Measurements from ENCODE around the gene UBA5. TPM values are rescaled to one million over a fixed set of nuclear protein-coding genes. Genes with fewer than 3 reads are reported as not detected.

UBA5 gene
- total and polyA plus RNA-seq, 2 of the 13 experiments (the other 11 are each of a cell fraction or from before 2014, with no cell fraction given) = 30.2 to 46.8 TPM

- TF ChIP-seq DMTF1 (CRISPR knock-in tag; IDR thresholded peaks at IDR 0.05) (no peak), GABPB1 (CRISPR knock-in tag; IDR thresholded peaks at IDR 0.05) (no peak), ZNF431 (CRISPR knock-in tag; IDR thresholded peaks at IDR 0.05; ENCODE audit: borderline replicate concordance, low read depth) (no peak), ZBTB7A (CRISPR knock-in tag; IDR thresholded peaks at IDR 0.05) (peak; percentile 31; the same call in 1 of the 2 replicates), E2F2 (CRISPR knock-in tag; IDR thresholded peaks at IDR 0.05; ENCODE audit: borderline replicate concordance) (0 out of 2 replicates have a peak, but pooled peaks have one; percentile 12), ZNF121 (CRISPR knock-in tag; IDR thresholded peaks at IDR 0.05) (peak; percentile 88), FOXP1 (IDR thresholded peaks at IDR 0.05) (no peak), FOXP1 (CRISPR knock-in tag; IDR thresholded peaks at IDR 0.05) (no peak), TOE1 (CRISPR knock-in tag; IDR thresholded peaks at IDR 0.05) (no peak), ATF7 (IDR thresholded peaks at IDR 0.05) (no peak), ATF7 (CRISPR knock-in tag; IDR thresholded peaks at IDR 0.05) (no peak), JUNB (CRISPR knock-in tag; IDR thresholded peaks at IDR 0.05; ENCODE audit: borderline replicate concordance) (no peak), KDM6A (CRISPR knock-in tag; IDR thresholded peaks at IDR 0.05; ENCODE audit: low read depth) (no peak), ZNF557 (CRISPR knock-in tag; IDR thresholded peaks at IDR 0.05) (no peak), UBTF (CRISPR knock-in tag; IDR thresholded peaks at IDR 0.05) (peak; percentile 93), ZNF598 (CRISPR knock-in tag; IDR thresholded peaks at IDR 0.05; ENCODE audit: borderline replicate concordance) (no peak), ZNF20 (CRISPR knock-in tag; IDR thresholded peaks at IDR 0.05) (no peak), TCF7 (IDR thresholded peaks at IDR 0.05; ENCODE audit: low read depth) (no peak), MED13 (CRISPR knock-in tag; IDR thresholded peaks at IDR 0.05) (no peak), ZNF296 (CRISPR knock-in tag; conservative IDR thresholded peaks at IDR 0.05) (0 out of 2 replicates have a peak, but pooled peaks have one; percentile 16), KMT2A (CRISPR knock-in tag; IDR thresholded peaks at IDR 0.05) (peak; percentile 84), ZNF788 (CRISPR knock-in tag; IDR thresholded peaks at IDR 0.05; ENCODE audit: borderline replicate concordance) (no peak), ZNF670 (CRISPR knock-in tag; IDR thresholded peaks at IDR 0.05; ENCODE audit: borderline replicate concordance) (peak; percentile 35; the same call in 1 of the 2 replicates), ZNF766 (CRISPR knock-in tag; IDR thresholded peaks at IDR 0.05; ENCODE audit: borderline replicate concordance) (0 out of 2 replicates have a peak, but pooled peaks have one; percentile 15), ZFP36 (IDR thresholded peaks at IDR 0.05; ENCODE audit: borderline replicate concordance, low read depth, low read length, partially characterized antibody) (no peak), YY1 (IDR thresholded peaks at IDR 0.05; ENCODE audit: insufficient read depth, insufficient replicate concordance, low read depth, low read length) (peak; percentile 9), ZNF614 (CRISPR knock-in tag; IDR thresholded peaks at IDR 0.05; ENCODE audit: borderline replicate concordance) (peak; percentile 11; the same call in 1 of the 2 replicates)
Measured at GRCh38 chr3:132721479-132722164, 61.5 kb downstream of the UBA5 start (continued).

All from HepG2 (cell line).